ENCODE results near the gene HMG20A.

The HMG20A gene

DNA sequence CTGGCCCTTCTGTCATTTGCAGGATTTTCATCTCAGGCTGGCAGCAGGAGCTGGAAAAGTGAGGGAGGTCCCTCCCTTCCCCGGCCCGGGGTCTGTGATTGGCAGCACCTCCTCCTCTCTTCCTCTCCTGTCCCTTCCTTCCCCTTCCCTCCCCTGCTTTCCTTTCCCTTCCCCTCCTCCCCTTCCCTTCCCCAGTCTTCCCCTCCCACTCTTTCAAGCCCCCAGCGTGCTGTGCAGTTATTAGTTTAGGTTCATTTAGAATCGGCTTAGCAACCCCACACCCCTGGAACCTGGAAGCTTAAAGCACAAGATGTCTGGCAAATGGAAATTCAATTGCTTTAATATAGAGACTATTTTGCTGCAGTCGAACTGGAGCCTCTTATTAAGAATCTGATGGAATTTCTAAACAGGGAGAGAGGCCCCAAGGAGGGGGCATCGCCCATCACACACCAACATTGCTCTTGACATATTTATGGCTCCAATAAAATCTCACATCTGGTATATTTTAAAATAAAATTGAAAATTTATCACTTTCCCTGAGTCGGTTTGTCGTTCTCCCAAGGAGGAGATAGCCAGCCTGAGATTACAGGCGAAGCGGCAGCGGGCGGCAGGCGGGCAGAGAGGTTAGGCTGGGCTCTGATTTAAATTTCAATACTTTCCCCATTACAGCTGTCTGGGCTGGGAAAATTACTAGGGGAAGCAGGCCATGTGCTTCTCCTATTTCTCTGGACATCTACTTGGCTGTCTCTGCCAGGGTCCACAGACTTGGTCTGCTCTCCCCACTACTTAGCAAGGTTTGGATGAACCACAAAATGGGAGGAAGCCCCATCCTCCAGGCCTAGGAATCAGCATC, 113.1 kb downstream of the HMG20A start:
- DNase-seq: no peak

Data from anterior cingulate cortex (tissue), 58 donors.